ENCODE measurements around the gene ADGRG2.
A peak's percentile ranks its signal among the peaks of the same experiment; 100 is the strongest.
"Not testable (repeated sequence)": the region's sequence is repeated elsewhere in the genome, so short reads cannot be mapped to it uniquely, and the experiment has no call there.

The ADGRG2 gene

GRCh38 chrX:19019996-19020395 lies 102.3 kb downstream of the ADGRG2 start:
- ATAC-seq = no peak
- TF ChIP-seq, protein P1, sequence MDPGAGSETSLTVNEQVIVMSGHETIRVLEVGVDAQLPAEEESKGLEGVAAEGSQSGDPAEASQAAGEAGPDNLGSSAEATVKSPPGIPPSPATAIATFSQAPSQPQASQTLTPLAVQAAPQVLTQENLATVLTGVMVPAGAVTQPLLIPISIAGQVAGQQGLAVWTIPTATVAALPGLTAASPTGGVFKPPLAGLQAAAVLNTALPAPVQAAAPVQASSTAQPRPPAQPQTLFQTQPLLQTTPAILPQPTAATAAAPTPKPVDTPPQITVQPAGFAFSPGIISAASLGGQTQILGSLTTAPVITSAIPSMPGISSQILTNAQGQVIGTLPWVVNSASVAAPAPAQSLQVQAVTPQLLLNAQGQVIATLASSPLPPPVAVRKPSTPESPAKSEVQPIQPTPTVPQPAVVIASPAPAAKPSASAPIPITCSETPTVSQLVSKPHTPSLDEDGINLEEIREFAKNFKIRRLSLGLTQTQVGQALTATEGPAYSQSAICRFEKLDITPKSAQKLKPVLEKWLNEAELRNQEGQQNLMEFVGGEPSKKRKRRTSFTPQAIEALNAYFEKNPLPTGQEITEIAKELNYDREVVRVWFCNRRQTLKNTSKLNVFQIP (CRISPR knock-in tag; IDR thresholded peaks at IDR 0.05; ENCODE audit: borderline replicate concordance, low read depth) = no peak
- TF ChIP-seq ESRRG (CRISPR knock-in tag; IDR thresholded peaks at IDR 0.05) = no peak
- TF ChIP-seq, protein P2, sequence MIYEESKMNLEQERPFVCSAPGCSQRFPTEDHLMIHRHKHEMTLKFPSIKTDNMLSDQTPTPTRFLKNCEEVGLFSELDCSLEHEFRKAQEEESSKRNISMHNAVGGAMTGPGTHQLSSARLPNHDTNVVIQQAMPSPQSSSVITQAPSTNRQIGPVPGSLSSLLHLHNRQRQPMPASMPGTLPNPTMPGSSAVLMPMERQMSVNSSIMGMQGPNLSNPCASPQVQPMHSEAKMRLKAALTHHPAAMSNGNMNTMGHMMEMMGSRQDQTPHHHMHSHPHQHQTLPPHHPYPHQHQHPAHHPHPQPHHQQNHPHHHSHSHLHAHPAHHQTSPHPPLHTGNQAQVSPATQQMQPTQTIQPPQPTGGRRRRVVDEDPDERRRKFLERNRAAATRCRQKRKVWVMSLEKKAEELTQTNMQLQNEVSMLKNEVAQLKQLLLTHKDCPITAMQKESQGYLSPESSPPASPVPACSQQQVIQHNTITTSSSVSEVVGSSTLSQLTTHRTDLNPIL (CRISPR knock-in tag; IDR thresholded peaks at IDR 0.05; ENCODE audit: low read depth) = no peak
- TF ChIP-seq PPARA (CRISPR knock-in tag; IDR thresholded peaks at IDR 0.05; ENCODE audit: borderline replicate concordance) = no peak
- no peak for TF ChIP-seq TCF4 (CRISPR knock-in tag; IDR thresholded peaks at IDR 0.05; ENCODE audit: borderline replicate concordance)
- TF ChIP-seq GLIS3 (CRISPR knock-in tag; IDR thresholded peaks at IDR 0.05) = no peak
- TF ChIP-seq PATZ1 (CRISPR knock-in tag; IDR thresholded peaks at IDR 0.05; ENCODE audit: borderline replicate concordance) = no peak
- TF ChIP-seq ZNF565 (CRISPR knock-in tag; conservative IDR thresholded peaks at IDR 0.05; ENCODE audit: low read depth) = no peak
- no peak for TF ChIP-seq ZC3H10 (CRISPR knock-in tag; IDR thresholded peaks at IDR 0.05)
- TF ChIP-seq ISL1 (CRISPR knock-in tag; IDR thresholded peaks at IDR 0.05) = no peak

DNA sequence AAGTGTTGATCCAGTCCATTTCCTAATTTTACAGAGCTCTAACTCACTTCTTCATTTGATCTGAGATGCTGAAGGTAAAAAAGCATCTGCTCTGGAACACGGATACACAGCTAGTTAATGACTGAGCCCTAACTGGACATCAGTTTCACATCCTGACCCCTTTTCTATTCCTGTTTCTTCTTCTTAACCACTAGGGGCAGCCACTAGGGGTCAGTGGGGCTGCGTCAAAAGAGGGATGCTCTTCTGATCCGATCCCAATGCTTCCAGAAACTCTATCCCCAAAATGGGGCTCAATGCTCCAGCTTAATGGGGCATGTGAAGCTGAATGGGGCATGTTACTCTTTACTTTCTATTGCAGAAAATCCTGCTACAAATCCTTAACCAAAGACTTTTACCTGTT lies 105.0 kb downstream of the ADGRG2 start:
- peak; percentile 87 for ATAC-seq
- no peak for TF ChIP-seq ISL1 (CRISPR knock-in tag; IDR thresholded peaks at IDR 0.05)

DNA sequence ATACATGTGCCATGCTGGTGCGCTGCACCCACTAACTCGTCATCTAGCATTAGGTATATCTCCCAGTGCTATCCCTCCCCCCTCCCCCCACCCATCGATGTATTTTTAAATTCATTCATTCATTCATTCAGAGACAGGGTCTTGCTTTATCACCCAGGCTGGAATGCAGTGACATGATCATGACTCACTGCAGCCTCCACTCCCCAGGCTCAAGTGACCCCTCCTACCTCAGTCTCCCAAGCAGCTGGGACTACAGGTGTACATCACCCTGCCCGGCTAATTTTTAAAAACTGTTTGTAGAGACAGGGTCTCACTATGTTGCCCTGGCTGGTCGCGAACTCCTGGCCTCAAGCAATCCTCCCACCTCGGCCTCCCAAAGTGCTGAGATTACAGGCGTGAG lies 105.7 kb downstream of the ADGRG2 start:
- ATAC-seq = not testable (repeated sequence)

DNA sequence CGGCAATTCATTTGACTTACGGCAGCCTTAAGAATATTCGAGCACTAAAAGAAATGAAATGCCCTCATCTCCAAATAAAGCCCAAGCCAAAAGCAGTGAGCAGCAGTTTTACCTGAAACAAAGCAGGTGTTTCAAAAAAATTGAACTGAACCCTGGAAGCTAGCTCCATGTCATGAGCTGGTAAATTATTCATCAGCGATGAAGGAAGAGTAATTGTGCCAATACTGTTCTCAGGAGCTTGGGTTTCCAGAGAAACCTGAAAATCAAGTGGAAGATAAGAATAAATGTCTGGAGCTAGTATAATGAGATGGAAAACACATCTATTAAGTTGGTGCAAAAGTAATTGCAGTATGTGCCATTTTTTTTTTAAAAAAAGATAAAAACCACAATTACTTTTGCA lies 114.4 kb downstream of the ADGRG2 start:
- no peak for TF ChIP-seq RARB (CRISPR knock-in tag; IDR thresholded peaks at IDR 0.05)
- TF ChIP-seq ARNTL (CRISPR knock-in tag; IDR thresholded peaks at IDR 0.05; ENCODE audit: borderline replicate concordance, low read depth) = no peak
- no peak for TF ChIP-seq ZFP3 (CRISPR knock-in tag; IDR thresholded peaks at IDR 0.05)
- no peak for TF ChIP-seq ZNF8 (CRISPR knock-in tag; IDR thresholded peaks at IDR 0.05)
- no peak for TF ChIP-seq GLIS3 (CRISPR knock-in tag; IDR thresholded peaks at IDR 0.05)
- no peak for TF ChIP-seq BACH2 (CRISPR knock-in tag; IDR thresholded peaks at IDR 0.05; ENCODE audit: borderline replicate concordance)
- TF ChIP-seq ISL1 (CRISPR knock-in tag; IDR thresholded peaks at IDR 0.05) = no peak
- TF ChIP-seq PPARA (CRISPR knock-in tag; IDR thresholded peaks at IDR 0.05; ENCODE audit: borderline replicate concordance) = no peak
- TF ChIP-seq TCF4 (CRISPR knock-in tag; IDR thresholded peaks at IDR 0.05; ENCODE audit: borderline replicate concordance) = no peak
- TF ChIP-seq CSDC2 (CRISPR knock-in tag; IDR thresholded peaks at IDR 0.05) = no peak
- no peak for ATAC-seq

DNA sequence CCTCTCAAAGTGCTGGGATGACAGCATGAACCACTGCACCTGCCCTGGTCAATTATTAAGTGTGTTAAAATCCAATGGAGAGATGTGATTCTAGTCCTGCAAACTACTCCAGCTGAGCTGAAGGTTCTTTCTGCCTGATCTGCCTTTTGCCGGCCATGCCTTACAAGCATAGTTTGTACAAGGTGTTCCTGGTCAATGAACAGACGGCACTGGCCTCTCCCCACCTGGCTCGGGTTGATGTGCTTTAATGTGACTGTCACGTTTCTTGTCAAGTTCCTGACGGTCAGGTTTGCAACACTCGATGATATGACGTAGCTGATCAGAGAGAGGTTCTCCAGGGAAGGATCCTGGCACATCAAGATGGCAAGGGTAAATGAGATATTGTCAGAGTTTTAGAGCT lies 115.3 kb downstream of the ADGRG2 start:
- no peak for ATAC-seq
- no peak for TF ChIP-seq SNAI2 (CRISPR knock-in tag; IDR thresholded peaks at IDR 0.05)
- TF ChIP-seq, protein P1 (CRISPR knock-in tag; IDR thresholded peaks at IDR 0.05; ENCODE audit: borderline replicate concordance, low read depth) = no peak
- no peak for TF ChIP-seq ESRRG (CRISPR knock-in tag; IDR thresholded peaks at IDR 0.05)
- TF ChIP-seq, protein P2 (CRISPR knock-in tag; IDR thresholded peaks at IDR 0.05; ENCODE audit: low read depth) = no peak

DNA sequence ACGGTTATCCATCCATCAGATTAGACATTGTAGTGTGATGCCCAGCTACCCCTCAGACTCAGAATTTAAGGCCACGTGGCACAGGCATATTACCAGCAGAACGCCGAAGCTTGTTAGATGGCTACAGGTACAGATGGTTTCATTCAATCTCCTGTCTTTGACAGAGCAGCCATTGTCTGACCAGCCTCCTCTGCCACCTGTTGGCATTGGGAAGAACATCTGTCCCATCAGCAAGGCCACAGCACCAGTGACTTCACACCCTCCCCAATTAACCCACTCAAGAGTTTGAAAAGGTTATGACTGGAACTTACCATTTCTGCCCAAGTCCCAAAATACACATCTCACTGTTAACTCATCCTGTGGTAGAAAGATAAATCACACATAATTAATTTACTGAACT lies 116.4 kb downstream of the ADGRG2 start:
- ATAC-seq = 0 out of 3 replicates have a peak, but pooled peaks have one; percentile 20
- TF ChIP-seq ZC3H10 (CRISPR knock-in tag; IDR thresholded peaks at IDR 0.05) (no peak), ZFP30 (CRISPR knock-in tag; IDR thresholded peaks at IDR 0.05) (no peak), CSDC2 (CRISPR knock-in tag; IDR thresholded peaks at IDR 0.05) (no peak), ZNF70 (CRISPR knock-in tag; IDR thresholded peaks at IDR 0.05) (no peak), BACH2 (CRISPR knock-in tag; IDR thresholded peaks at IDR 0.05; ENCODE audit: borderline replicate concordance) (no peak), ZNF565 (CRISPR knock-in tag; conservative IDR thresholded peaks at IDR 0.05; ENCODE audit: low read depth) (no peak), SNAI2 (CRISPR knock-in tag; IDR thresholded peaks at IDR 0.05) (no peak), ZFP3 (CRISPR knock-in tag; IDR thresholded peaks at IDR 0.05) (no peak), ARNTL (CRISPR knock-in tag; IDR thresholded peaks at IDR 0.05; ENCODE audit: borderline replicate concordance, low read depth) (no peak)
- TF ChIP-seq, protein P1 (CRISPR knock-in tag; IDR thresholded peaks at IDR 0.05; ENCODE audit: borderline replicate concordance, low read depth) = no peak

Data from SK-N-SH treated with all-trans-retinoic acid at 6 μM for 48 hours (cell line).